ENCODE data around the gene NOXO1.
"Not testable (repeated sequence)": the region's sequence is repeated elsewhere in the genome, so short reads cannot be mapped to it uniquely, and the experiment has no call there.

DNA sequence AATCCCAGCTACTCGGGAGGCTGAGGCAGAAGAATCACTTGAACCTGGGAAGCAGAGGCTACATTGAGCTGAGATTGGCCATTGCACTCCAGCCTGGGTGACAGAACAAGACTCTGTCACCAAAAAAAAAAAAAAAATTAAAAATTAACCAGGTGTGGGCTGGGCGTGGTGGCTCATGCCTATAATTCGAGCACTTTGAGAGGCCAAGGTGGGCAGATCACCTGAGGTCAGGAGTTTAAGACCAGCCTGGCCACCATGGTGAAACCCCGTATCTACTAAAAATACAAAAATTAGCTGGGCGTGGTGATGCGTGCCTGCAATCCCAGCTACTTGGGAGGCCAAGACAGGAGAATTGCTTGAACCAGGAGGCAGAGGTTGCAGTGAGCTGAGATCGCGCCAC lies 41.4 kb downstream of the NOXO1 start:
- not testable (repeated sequence) for TF ChIP-seq POLR2A (IDR thresholded peaks at IDR 0.05; ENCODE audit: low read length); GATA1 (IDR thresholded peaks at IDR 0.05; ENCODE audit: low read depth, low read length)
